Ovary (tissue), 9 donors: ENCODE results near the gene HPCAL1. TPM values are rescaled to one million over a fixed set of nuclear protein-coding genes. Genes with fewer than 3 reads are reported as not detected.

Experiments
- DNase-seq, 5 donors: peaks; one replicate each; pipeline ENCODE4 v3.0.0-alpha.2; 2019 to 2020
- H3K27ac ChIP-seq, 2 donors: fragments of 200-600 bp; one replicate each; pipeline versions ENCODE4 v1.5.1 to v1.8.0; 2019 to 2022
- H3K27me3 ChIP-seq: fragments of 200-600 bp; one replicate; pipeline ENCODE4 v1.8.0; 2022
- H3K36me3 ChIP-seq: fragments of 200-600 bp; sonication (generic); one replicate; pipeline ENCODE4 v1.5.1; 2019
- H3K4me1 ChIP-seq: one replicate; pipeline ENCODE4 v1.8.1; 2013; ENCODE audit warnings: mild to moderate bottlenecking, moderate library complexity; ENCODE audit not compliant: insufficient read depth
- H3K4me3 ChIP-seq: fragments of 200-600 bp; sonication (generic); one replicate; pipeline ENCODE4 v1.5.1; 2017
- H3K9me3 ChIP-seq, 2 donors: fragments of 200-600 bp in 1 of 2; sonication (generic) in 1 of 2; one replicate each; pipeline versions ENCODE4 v1.5.1 to v1.8.1; 2013 to 2019; ENCODE audit warnings: mild to moderate bottlenecking in 1 of 2, moderate library complexity in 1 of 2
- CTCF ChIP-seq, 3 donors: fragments of 450-650 bp in 2 of 3; fragments of 200-600 bp in 1 of 3; IDR thresholded peaks; one replicate each; pipeline versions ENCODE4 v1.5.1 to v1.8.0; 2016 to 2022; ENCODE audit warnings: antibody characterized with exemption in 3 of 3, mild to moderate bottlenecking in 1 of 3
- EP300 ChIP-seq: sonication (generic); formaldehyde crosslinking; IDR thresholded peaks from one replicate; pipeline ENCODE4 v1.6.1; 2017; ENCODE audit warnings: antibody characterized with exemption
- POLR2A ChIP-seq: fragments of 450-650 bp; IDR thresholded peaks from one replicate; pipeline ENCODE4 v1.6.1; 2017; ENCODE audit warnings: antibody characterized with exemption, mild to moderate bottlenecking, moderate library complexity
- WGBS, 3 donors: extraction: QIAGEN DNeasy Blood & Tissue Kit in 1 of 3; methylation state at CpG; one replicate each; pipeline versions ENCODE4 v1.1.5 to v1.1.7; 2013 to 2017; 5-methylcytosine and 5-hydroxymethylcytosine counted together
- intact Hi-C, 4 donors: fragments of 100-400 bp; cut with DNase I; formaldehyde crosslinking; loops; one replicate each; pipeline versions ENCODE4 v1.11.0 to v1.15.1; 2022 to 2023
- polyA plus RNA-seq, 2 donors: library from polyadenylated mRNA; stranded (reverse); fragments of 200-250 nt in 1 of 2; fragments of 350-450 nt in 1 of 2; fragmentation: Illumina TruSeq in 1 of 2; extraction: RNeasy Lipid Tissue Mini Kit (QIAGEN cat#74804) in 1 of 2; gene quantifications; one replicate each; pipeline ENCODE4 v1.2.3, GENCODE V29; 2013 to 2014
- total RNA-seq, 7 donors: library from RNA; depleted of rRNA in 2 of 7; stranded (reverse); fragments of >200 nt in 2 of 7; fragmentation: NEBNext Ultra II Directional in 3 of 7; extraction: Animal tissue kit (Norgen Biotek cat#: 25700) in 3 of 7; gene quantifications; one replicate each; pipeline versions ENCODE4 v1.1.0 to v1.2.4, GENCODE V29; 2016 to 2023
- donor health status: DM: no; HTN: no; CAD: no; lungs with moderate emphysema.
- donor health status: DM: no; HTN: no; CAD: no.
- donor health status: Bipolar disorder and iron deficiency.
- donor health status: DM: yes; HTN: yes; CAD: no.
- donor health status: DM: no; HTN: no; CAD: no.
- donor health status: DM: yes; HTN: yes; CAD: no.

Gene HPCAL1
- total and polyA plus RNA-seq, 9 donors = 11.4 to 69.5 (median 18.5) TPM

- Histone ChIP-seq H3K27ac (no peak overlapping the region), H3K4me3 (no peak overlapping the region), H3K4me1 (peaks cover 6% of the 10 kb centered on the region), H3K36me3 (no peaks in the 10 kb centered on the region), H3K27me3 (no peaks in the 10 kb centered on the region), H3K9me3 (no peaks in the 10 kb centered on the region)
- 82 to 86% (median 86%) methylated on average over 6 of the region's 6 CpGs for WGBS, 3 donors
- intact Hi-C loops = no loop called here
- TF ChIP-seq POLR2A (no peak), CTCF (IDR thresholded peaks at IDR 0.05) (no peak), EP300 (no peak)
- no peak for DNase-seq
These were observed 20.0 kb upstream of the HPCAL1 start for GRCh38 chr2:10282611-10283105.

DNA sequence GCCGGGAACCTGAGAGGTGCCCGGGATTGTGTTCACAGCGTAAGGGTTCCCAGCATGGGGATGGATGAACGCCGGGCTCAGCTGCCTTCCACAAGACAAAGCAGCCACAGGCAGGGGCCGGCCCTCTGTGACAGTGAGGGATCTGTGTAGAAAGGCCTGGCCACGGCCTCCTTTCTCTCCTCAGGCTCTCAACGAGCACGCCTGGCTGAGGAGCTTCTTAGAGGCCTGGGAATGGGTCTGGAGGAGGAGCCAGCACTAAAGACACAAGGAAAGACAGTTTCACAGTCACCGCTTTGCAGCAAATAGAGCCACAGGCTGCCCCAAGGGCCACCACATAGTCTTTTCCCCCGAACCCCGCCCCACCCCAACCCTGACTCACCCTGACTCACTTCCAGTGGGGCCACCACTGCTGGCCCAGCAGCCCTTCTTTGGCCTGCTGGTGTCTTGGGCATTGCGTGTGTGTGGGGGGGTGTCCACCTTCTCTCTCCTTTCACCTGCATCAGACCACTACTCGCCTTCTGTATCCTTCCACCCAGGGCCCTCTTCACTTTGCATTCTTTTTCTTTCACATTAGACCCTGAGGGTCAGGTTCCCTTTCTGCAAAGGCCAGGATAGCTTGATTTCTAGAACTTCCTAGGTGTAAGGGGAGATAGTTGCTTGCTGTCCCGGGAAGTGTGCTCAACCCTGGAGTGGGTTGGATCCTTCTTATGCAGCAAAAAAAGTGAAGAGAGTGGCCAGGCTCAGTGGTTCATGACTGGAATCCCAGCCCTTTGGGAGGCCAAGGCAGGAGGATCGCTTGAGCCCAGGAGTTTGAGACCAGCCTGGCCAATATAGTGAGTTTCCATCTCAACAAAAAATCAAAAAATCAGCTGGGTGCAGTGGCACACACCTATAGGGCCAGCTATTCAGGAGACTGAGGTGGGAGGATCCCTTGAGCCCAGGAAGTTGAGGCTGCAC, 19.3 kb upstream of the HPCAL1 start:
- H3K27me3 ChIP-seq = no peaks in the 10 kb centered on the region
- no peak overlapping the region for H3K4me3 ChIP-seq
- intact Hi-C loops = no loop called here
- DNase-seq = no peak
- no peaks in the 10 kb centered on the region for H3K9me3 ChIP-seq
- peaks cover 2% of the 10 kb centered on the region for H3K4me1 ChIP-seq
- 86 to 91% (median 90%) methylated on average over 16 of the region's 16 CpGs for whole genome bisulfite sequencing, 3 donors
- TF ChIP-seq EP300 (no peak), CTCF (IDR thresholded peaks at IDR 0.05) (no peak), POLR2A (no peak)
- H3K36me3 ChIP-seq = no peaks in the 10 kb centered on the region
- H3K27ac ChIP-seq = no peak overlapping the region

GRCh38 chr2:10284108-10284870, 18.4 kb upstream of the HPCAL1 start:
- no peak for TF ChIP-seq POLR2A
- TF ChIP-seq EP300 = no peak
- TF ChIP-seq CTCF (IDR thresholded peaks at IDR 0.05) = no peak
- no peaks in the 10 kb centered on the region for H3K9me3 ChIP-seq
- H3K36me3 ChIP-seq = no peaks in the 10 kb centered on the region
- no peaks in the 10 kb centered on the region for H3K27me3 ChIP-seq
- 93% methylated on average over 16 of the region's 16 CpGs for WGBS, 3 donors
- H3K4me1 ChIP-seq = no peaks in the 10 kb centered on the region
- no peak overlapping the region for H3K4me3 ChIP-seq
- no peak for DNase-seq
- no peak overlapping the region for H3K27ac ChIP-seq
- intact Hi-C loops = no loop called here

GRCh38 chr2:10285191-10285555, 17.5 kb upstream of the HPCAL1 start:
- Histone ChIP-seq H3K27me3 (no peaks in the 10 kb centered on the region), H3K9me3 (no peaks in the 10 kb centered on the region), H3K27ac (no peak overlapping the region), H3K4me1 (no peaks in the 10 kb centered on the region), H3K4me3 (no peak overlapping the region), H3K36me3 (no peaks in the 10 kb centered on the region)
- 72 to 78% (median 76%) methylated on average over 5 of the region's 5 CpGs for WGBS, 3 donors
- intact Hi-C loops = no loop called here
- TF ChIP-seq EP300 = no peak
- TF ChIP-seq POLR2A = no peak
- TF ChIP-seq CTCF (IDR thresholded peaks at IDR 0.05) = no peak
- no peak for DNase-seq
